AG08396 (cell line): ENCODE measurements around the gene CSRNP3.
A peak's percentile ranks its signal among the peaks of the same experiment; 100 is the strongest.

Experiments used
- DNase-seq: peaks from one replicate; pipeline ENCODE4 v3.0.0; 2012; ENCODE audit warnings: low spot score, mixed read lengths

CSRNP3 gene

GRCh38 chr2:165687426-165688002 is 218.0 kb downstream of the CSRNP3 start:
- DNase-seq, result no peak

GRCh38 chr2:165691615-165692014 is 222.1 kb downstream of the CSRNP3 start:
- DNase-seq, result peak; percentile 13

GRCh38 chr2:165692906-165693305 is 223.4 kb downstream of the CSRNP3 start:
- no peak for DNase-seq

GRCh38 chr2:165693838-165694237 is 224.3 kb downstream of the CSRNP3 start:
- no peak for DNase-seq

- DNase-seq, result no peak
Measured at GRCh38 chr2:165697748-165698443, 228.4 kb downstream of the CSRNP3 start.

GRCh38 chr2:165698444-165698884 is 229.0 kb downstream of the CSRNP3 start:
- peak; percentile 33 for DNase-seq

GRCh38 chr2:165699946-165700345 is 230.4 kb downstream of the CSRNP3 start:
- DNase-seq, result no peak

- DNase-seq, result no peak
Measured at GRCh38 chr2:165700531-165700930, 231.0 kb downstream of the CSRNP3 start.

- no peak for DNase-seq
Measured at GRCh38 chr2:165701147-165701546, 231.6 kb downstream of the CSRNP3 start.

- DNase-seq, result no peak
Measured at GRCh38 chr2:165706960-165707487, 237.5 kb downstream of the CSRNP3 start.

- DNase-seq, result no peak
Measured at GRCh38 chr2:165716091-165716490, 246.6 kb downstream of the CSRNP3 start.

- DNase-seq, result no peak
Measured at GRCh38 chr2:165718610-165719210, 249.2 kb downstream of the CSRNP3 start.

GRCh38 chr2:165720511-165720910 is 251.0 kb downstream of the CSRNP3 start:
- DNase-seq, result peak; percentile 58

GRCh38 chr2:165725421-165725820 is 255.9 kb downstream of the CSRNP3 start:
- peak; percentile 53 for DNase-seq
